Stimulated activated naive CD8-positive, alpha-beta T cell treated with anti-CD3 and anti-CD28 coated beads, Interleukin-15, Interleukin-2, amounts not matched to agents 100 U/mL and 50 U/mL, for 24 hours (primary cell): ENCODE data around the gene PPFIA4.

ENCODE experiments used
- ATAC-seq: fragments of 150-1000 bp; cut with Tn5 transposase; one replicate; pipeline ENCODE4 v1.10.0; 2021
- DNase-seq: peaks from one replicate; pipeline ENCODE4 v3.0.0; 2021

Gene PPFIA4

DNA sequence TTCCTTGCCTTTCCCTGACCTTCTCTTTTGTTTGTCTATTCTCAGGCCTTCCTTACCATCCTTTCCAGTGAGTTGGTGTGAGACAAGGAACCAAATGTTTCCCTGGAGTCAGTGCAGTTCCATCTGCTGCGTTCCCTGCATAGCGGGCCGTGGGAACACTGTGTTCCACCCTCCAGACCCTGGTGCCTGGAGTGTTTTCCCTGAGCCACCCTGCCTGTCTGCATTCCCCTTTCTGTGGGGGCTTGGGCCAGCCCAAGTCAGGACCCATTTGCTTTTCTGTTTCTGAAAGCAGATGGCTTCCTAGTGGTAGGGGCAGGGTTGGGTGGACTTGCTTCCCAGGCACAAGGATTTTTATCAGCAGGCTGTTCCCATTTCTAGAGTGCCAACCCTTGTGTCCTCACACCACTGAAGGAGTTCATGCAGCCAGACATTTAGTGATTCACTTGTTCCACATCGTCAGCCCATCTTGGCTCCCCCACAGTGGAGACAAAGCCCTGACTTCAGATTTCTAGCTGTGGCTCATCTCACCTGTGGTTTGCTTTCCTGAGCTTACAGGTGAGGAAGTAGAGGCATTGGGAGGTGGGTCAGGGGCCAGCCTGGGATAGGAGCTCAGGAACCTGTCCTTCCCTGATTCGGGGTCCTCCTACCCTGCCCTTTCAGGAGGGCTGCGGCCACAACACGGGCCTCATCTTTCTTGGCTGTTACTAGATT is 73.7 kb downstream of the PPFIA4 start:
- DNase-seq, result no peak
- ATAC-seq, result no peak

DNA sequence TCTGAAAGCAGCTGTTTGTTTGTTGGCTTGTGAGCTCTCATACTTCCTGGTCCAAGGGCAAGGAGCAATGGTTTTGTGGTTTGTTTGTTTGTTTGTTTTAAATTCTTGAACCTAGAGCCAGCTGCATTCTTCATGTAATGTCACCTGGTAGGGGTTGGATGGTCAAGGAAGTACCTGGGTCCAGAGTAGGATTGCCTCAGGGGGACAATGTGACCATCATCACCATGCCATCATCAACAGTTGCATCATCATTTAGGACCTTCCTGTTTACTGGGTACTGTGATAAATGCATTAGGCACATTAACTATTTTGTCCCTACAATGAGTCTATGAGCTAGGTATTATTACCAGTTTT is 74.2 kb downstream of the PPFIA4 start:
- ATAC-seq (no peak), DNase-seq (no peak)

DNA sequence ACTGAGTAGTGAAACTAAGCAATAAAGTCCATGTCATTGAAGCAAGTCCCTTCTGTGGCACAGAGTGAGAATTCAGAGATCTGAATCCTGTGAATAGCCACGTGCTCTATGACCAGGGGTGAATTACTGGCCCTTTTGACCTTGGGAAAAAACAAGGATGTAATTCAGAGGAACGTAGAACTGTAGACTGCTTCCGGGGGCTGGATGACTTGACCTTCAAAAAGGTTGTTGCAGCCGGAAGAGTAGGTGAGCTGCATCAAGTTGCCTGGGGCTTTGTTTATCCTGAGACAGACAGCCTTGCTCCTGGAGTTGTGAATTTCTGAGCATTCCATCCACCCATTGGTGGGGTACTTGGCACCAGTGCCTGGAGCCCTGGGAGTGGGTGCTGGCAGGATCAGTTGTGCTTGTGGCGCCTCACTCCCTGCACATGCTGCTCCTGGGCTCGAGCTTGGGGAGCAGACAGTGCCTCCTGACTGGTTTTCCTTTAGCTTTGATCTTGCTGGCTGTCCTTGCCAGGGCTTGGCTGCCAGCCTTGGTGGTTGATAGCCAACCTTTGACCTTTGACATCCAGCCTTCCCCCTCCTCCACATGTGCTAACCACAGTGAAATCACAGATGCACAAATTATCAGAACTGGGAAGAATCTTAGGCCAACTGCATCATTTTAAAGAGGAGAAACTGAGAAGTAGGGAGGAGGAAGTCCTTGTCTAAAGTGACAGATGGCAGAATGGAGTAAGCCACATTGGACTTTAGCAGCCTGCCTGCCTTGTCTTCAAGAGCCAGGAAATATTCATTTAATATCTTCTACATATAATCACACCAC is 75.7 kb downstream of the PPFIA4 start:
- no peak for ATAC-seq
- no peak for DNase-seq

GRCh38 chr1:203103216-203103615 is 76.9 kb downstream of the PPFIA4 start:
- ATAC-seq, result no peak
- DNase-seq, result no peak

GRCh38 chr1:203103829-203104495 is 77.7 kb downstream of the PPFIA4 start:
- no peak for ATAC-seq
- DNase-seq, result no peak

GRCh38 chr1:203104789-203105390 is 78.6 kb downstream of the PPFIA4 start:
- no peak for ATAC-seq
- DNase-seq, result no peak

DNA sequence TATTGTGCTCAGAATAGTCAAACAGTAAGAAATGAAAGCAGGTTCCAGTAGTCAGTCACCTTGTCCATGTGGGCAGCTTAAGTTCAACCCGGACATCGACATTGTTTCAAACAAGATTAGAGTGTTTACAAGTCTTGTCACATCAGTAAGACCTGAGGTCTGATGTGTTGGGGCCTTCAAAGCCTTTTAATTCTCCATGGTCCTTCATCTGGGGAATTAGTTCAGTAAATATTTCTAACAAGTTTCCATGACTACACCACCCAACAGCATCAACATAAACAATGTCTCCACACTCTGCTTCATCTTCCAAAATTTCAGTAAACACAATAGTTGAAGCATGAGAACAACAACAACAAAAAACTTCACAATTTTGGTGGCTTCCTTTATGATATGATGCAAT is 86.2 kb downstream of the PPFIA4 start:
- no peak for DNase-seq
- ATAC-seq, result no peak

GRCh38 chr1:203113308-203113707 is 87.0 kb downstream of the PPFIA4 start:
- ATAC-seq (no peak), DNase-seq (no peak)

- ATAC-seq (no peak), DNase-seq (no peak)
Observed at GRCh38 chr1:203114202-203114601, 87.9 kb downstream of the PPFIA4 start.

- DNase-seq (no peak), ATAC-seq (no peak)
Observed at GRCh38 chr1:203116091-203116820, 90.0 kb downstream of the PPFIA4 start.

DNA sequence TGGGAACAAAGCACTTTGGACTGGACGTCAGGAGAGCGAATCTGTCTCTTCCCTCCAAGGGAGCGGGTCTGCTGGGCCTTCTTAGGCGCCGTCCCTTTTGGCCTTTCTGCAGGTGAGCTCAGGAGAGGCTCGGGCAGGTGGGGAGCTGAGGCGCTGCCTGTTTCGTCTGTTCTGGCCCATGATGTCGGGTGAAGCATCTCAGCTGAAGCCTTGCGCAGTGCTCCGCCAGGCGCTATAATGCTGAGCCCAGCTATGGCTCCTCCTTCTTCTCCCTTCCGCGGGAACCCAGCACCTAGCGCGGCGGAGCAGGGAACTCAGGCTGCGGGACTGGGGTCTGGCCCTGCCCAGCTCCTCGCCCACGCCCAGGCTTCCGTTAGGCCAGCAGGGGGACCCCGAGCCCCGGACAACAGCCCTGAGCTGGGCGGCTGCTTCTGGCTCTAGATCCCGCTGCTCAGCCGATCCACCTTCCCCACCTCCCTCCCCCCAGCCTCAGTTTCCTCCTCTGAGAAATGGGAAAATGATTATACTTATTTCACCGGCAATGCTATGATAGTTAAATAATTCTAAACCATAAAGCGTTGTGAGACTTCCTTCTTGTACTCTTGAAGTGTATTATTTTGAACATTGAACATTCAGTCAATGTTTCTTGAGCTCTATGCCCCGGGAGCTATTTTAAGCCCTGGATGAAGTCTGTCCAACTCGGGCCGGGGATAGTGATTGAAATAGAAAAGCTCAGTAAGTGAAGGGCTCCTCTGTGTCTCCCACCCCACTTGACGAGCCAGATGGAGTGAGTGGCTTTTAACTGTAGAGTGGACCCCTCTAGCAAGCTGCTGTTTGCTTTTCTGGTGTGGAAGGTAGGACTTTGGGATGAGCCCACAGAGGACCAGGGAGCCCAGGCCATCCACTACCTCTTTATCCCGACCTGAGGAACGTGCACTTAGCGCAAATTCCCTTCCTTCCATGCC is 91.6 kb downstream of the PPFIA4 start:
- peak; percentile 64 for DNase-seq
- ATAC-seq, result no peak

- no peak for ATAC-seq
- DNase-seq, result no peak
Observed at GRCh38 chr1:203120325-203121153, 94.2 kb downstream of the PPFIA4 start.

DNA sequence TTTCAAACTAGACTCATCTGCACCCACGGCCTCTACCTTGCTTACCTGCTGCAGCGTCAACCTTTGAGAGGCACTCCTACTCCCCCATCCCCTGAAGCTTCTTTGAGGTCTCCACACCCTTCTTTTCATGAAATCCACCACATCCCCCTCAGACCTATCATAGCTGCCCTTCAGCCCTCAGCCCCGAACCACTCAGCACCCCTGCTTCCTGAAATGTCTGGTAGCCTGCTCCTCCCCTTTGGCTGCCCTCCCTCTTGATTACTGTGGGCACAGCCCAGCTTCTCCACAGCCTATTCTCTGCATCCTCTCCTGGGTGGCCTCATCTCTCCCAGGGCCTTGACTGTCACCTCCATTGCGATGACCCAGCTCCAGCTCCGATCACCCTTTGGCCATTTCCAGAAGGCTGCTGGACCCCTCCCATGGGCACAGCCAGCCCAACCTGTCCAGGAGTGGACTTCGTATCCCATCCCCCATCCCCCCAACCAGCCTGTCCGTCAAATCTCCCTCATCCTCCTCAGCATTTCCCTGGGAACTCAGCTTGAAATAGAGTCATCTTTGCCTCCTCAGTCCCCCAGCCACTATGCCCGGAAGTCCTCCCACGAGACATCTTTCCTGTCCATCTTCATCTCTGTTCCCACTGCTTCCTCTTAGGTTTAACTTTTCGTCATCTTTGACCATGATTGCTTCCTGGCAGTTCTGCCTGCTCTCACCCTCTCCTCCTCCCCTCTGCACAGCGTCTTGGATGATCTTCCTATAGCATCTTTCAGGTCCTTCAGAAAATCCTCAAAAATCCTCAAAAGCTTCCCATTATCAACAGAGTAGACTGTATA is 95.1 kb downstream of the PPFIA4 start:
- no peak for ATAC-seq
- no peak for DNase-seq

DNA sequence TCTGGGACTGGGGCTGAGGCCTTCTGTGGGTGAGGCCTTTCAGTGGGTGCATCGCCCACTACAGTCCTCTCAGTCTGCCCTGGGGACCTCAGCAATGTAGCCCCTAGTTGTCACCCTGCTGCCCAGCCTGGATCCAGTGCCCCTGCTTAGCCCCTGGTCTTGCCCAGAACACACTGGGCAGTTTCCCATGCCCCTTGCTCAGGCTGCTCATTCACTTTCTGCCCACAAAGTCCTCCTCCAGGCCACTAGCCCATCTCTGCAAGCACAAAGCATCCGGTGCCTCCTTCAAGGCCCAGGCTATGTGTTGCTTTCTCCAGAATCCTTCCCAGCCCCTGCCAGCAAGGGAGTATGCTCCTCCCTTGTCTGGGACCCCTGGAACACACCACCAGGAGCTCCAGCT is 95.9 kb downstream of the PPFIA4 start:
- DNase-seq (no peak), ATAC-seq (no peak)

DNA sequence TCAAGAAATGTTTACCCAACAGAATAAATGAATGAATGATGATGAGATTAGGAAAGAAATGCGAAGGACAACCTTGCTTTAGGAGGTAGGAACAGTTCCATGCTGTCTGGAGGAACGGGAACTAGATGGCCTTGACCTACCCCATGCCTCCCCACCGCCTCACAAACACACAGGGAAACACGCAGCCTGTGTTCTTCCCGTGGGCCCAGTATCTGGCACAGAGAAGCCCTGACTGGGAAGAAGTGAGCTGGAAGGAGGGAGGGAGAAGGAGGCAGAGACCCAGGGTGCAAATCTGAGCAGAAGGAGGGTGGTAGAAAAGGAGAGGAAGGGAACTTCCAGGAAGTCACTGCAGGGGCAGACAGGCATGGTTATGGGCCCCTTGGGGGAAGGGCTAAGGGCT is 97.7 kb downstream of the PPFIA4 start:
- DNase-seq (no peak), ATAC-seq (no peak)

GRCh38 chr1:203124546-203125317 is 98.4 kb downstream of the PPFIA4 start:
- ATAC-seq, result no peak
- DNase-seq, result no peak

GRCh38 chr1:203126151-203126865 is 100.0 kb downstream of the PPFIA4 start:
- ATAC-seq, result no peak
- no peak for DNase-seq
